Endothelial cell (in vitro differentiated cells): ENCODE data around the gene SBF1. TPM values are rescaled to one million over a fixed set of nuclear protein-coding genes. Genes with fewer than 3 reads are reported as not detected.

Experiments
- DNase-seq: peaks from one replicate; pipeline ENCODE4 v3.0.0; 2021; ENCODE audit warnings: low spot score
- H3K27ac Mint-ChIP-seq: one replicate; pipeline ENCODE4 v1.8.0; 2021; ENCODE audit warnings: mixed read lengths, inconsistent platforms; ENCODE audit not compliant: unreplicated experiment
- H3K27me3 Mint-ChIP-seq: one replicate; pipeline ENCODE4 v1.8.0; 2021; ENCODE audit warnings: mild to moderate bottlenecking, moderate library complexity, mixed read lengths, inconsistent platforms; ENCODE audit not compliant: unreplicated experiment
- H3K36me3 Mint-ChIP-seq: one replicate; pipeline ENCODE4 v1.8.0; 2021; ENCODE audit warnings: mild to moderate bottlenecking, low read depth, mixed read lengths, inconsistent platforms; ENCODE audit not compliant: unreplicated experiment
- H3K4me1 Mint-ChIP-seq: one replicate; pipeline ENCODE4 v1.8.0; 2021; ENCODE audit warnings: mild to moderate bottlenecking, mixed read lengths, inconsistent platforms; ENCODE audit not compliant: unreplicated experiment
- H3K4me3 Mint-ChIP-seq: one replicate; pipeline ENCODE4 v1.8.0; 2021; ENCODE audit warnings: mild to moderate bottlenecking, mixed read lengths, inconsistent platforms; ENCODE audit not compliant: unreplicated experiment
- H3K9me3 Mint-ChIP-seq: one replicate; pipeline ENCODE4 v1.8.0; 2021; ENCODE audit warnings: mixed read lengths, inconsistent platforms; ENCODE audit not compliant: unreplicated experiment
- CTCF ChIP-seq: fragments of 200-600 bp; sonication (generic); IDR thresholded peaks from one replicate; pipeline ENCODE4 v1.5.0; 2021; ENCODE audit warnings: antibody characterized with exemption; ENCODE audit not compliant: unreplicated experiment
- total RNA-seq: library from RNA; stranded (reverse); fragmentation: NEBNext Ultra II Directional; extraction: Animal tissue kit (Norgen Biotek cat#: 25700); gene quantifications from one replicate; pipeline ENCODE4 v1.2.1, GENCODE V29; 2021; ENCODE audit not compliant: unreplicated experiment

The SBF1 gene
- total RNA-seq, 1 donor from 2014 or later, result 76.7 TPM

DNA sequence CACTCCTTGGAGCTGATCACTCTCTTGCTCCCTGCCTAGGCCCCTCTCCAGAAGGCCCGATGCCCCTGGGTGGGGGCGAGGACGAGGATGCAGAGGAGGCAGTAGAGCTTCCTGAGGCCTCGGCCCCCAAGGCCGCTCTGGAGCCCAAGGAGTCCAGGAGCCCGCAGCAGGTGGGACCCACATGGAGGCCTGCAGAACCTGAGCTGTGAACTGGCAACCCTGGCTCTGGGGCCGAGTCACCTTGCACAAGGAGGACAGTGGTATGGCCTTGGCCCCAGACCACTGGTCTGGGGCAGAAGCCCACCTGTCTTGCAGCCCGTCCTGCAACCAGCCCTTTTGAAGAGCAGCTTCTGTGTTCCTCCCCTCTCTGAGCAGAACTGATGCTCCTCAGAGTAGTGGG, 44.3 kb upstream of the SBF1 start:
- no peak overlapping the region for H3K27ac Mint-ChIP-seq
- H3K27me3 Mint-ChIP-seq, result peaks cover 7% of the 10 kb centered on the region
- no peak overlapping the region for H3K4me3 Mint-ChIP-seq
- peaks cover 17% of the 10 kb centered on the region for H3K36me3 Mint-ChIP-seq
- TF ChIP-seq CTCF, result no peak
- no peak for DNase-seq
- no peaks in the 10 kb centered on the region for H3K9me3 Mint-ChIP-seq
- peaks cover 2% of the 10 kb centered on the region for H3K4me1 Mint-ChIP-seq

GRCh38 chr22:50518606-50519005, 43.8 kb upstream of the SBF1 start:
- DNase-seq, result no peak
- Mint-ChIP-seq H3K27me3 (peaks cover 10% of the 10 kb centered on the region), H3K36me3 (peaks cover 17% of the 10 kb centered on the region), H3K4me1 (peaks cover 2% of the 10 kb centered on the region), H3K9me3 (no peaks in the 10 kb centered on the region), H3K4me3 (no peak overlapping the region), H3K27ac (no peak overlapping the region)
- no peak for TF ChIP-seq CTCF

- Mint-ChIP-seq H3K36me3 (peaks cover 17% of the 10 kb centered on the region), H3K27ac (no peak overlapping the region), H3K27me3 (peaks cover 4% of the 10 kb centered on the region), H3K9me3 (no peaks in the 10 kb centered on the region), H3K4me1 (peaks cover 2% of the 10 kb centered on the region), H3K4me3 (no peak overlapping the region)
- TF ChIP-seq CTCF, result no peak
- no peak for DNase-seq
Observed at GRCh38 chr22:50517495-50518260, 42.8 kb upstream of the SBF1 start.

DNA sequence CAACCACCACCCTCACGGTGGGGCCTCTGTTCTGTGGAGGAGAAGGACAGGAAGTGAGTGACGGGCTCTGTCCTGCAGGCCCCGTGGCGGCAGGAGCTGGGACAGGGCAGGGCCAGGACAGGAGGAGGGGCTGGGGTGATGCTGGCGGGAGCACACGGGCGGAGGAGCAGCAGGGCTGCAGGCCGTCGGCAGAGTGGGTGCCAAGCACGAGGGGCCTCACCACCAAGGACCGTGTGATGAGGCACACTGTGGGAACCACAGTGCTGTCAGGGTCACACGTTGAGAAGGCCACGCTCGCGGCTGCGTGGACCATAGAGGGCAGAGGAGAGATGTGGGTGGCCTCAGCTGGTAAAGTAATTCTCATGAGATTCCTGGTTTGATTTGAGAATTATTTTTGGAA, 42.1 kb upstream of the SBF1 start:
- H3K9me3 Mint-ChIP-seq, result no peaks in the 10 kb centered on the region
- peaks cover 17% of the 10 kb centered on the region for H3K36me3 Mint-ChIP-seq

More for the DNA sequence above, 42.1 kb upstream of the SBF1 start:
- peaks cover 4% of the 10 kb centered on the region for H3K27me3 Mint-ChIP-seq
- H3K4me1 Mint-ChIP-seq, result peaks cover 6% of the 10 kb centered on the region
- no peak overlapping the region for H3K27ac Mint-ChIP-seq
- DNase-seq, result no peak
- TF ChIP-seq CTCF, result no peak
- H3K4me3 Mint-ChIP-seq, result no peak overlapping the region
